Cardiac septum (tissue), 1 donor: Measurements from ENCODE around the gene APOM. TPM values are rescaled to one million over a fixed set of nuclear protein-coding genes. Genes with fewer than 3 reads are reported as not detected.

ENCODE experiments used
- DNase-seq: peaks from one replicate; pipeline ENCODE4 v3.0.0-alpha.2; 2020; ENCODE audit warnings: low spot score
- intact Hi-C: fragments of 100-400 bp; cut with DNase I; formaldehyde crosslinking; loops from one replicate; pipeline ENCODE4 v1.14.0; 2022
- total RNA-seq: library from RNA; stranded (reverse); fragmentation: NEBNext Ultra II Directional; extraction: Animal tissue kit (Norgen Biotek cat#: 25700); gene quantifications from one replicate; pipeline ENCODE4 v1.2.1, GENCODE V29; 2021
- donor health status: DM: no; HTN: no; CAD: no.

The APOM gene
- total RNA-seq, 1 donor from 2014 or later: 1.4 TPM

DNA sequence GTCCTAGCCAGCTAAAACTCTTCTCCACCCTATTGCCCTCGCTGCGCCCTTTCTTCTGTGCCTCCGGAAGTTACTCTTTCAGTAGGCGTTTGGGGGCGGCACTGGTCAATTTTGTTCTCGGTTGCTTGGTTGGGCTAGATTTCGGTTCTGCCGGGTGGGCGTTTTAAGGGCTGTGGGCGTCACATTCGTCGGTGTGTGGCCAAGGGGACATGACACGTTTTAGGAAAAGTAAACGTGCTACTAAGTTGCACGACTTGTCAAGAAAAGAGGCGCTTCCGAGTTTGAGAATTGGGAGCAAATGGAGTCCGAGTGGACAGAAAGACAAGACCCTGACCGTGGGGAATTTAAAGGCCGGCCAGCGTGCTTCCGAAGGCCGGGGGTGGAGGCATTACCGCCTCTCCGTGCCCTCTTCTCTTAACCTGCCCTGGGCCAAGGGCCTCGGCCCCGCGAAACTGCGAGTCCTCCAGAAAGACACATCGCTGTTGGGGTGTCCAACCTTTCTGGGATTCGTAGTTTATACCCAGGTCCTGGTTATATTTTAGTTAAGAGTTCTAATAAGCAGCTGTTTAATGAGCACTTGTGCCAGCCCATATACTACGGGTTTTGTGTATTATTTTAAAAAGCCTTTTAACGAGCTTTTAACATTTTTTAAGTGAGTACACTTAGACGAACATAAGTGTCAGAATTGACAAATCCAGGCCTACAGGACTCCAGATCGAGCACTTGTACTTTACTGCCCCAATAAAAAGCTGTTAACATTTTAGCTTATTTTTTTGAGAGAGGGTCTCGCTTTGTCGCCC is 2.6 kb upstream of the APOM start:
- peak; percentile 93 for DNase-seq
- intact Hi-C loops: loop anchor here (1.0 kb wide), 1 partner anchor 12 kb away; no protein-coding TSS in a partner anchor

DNA sequence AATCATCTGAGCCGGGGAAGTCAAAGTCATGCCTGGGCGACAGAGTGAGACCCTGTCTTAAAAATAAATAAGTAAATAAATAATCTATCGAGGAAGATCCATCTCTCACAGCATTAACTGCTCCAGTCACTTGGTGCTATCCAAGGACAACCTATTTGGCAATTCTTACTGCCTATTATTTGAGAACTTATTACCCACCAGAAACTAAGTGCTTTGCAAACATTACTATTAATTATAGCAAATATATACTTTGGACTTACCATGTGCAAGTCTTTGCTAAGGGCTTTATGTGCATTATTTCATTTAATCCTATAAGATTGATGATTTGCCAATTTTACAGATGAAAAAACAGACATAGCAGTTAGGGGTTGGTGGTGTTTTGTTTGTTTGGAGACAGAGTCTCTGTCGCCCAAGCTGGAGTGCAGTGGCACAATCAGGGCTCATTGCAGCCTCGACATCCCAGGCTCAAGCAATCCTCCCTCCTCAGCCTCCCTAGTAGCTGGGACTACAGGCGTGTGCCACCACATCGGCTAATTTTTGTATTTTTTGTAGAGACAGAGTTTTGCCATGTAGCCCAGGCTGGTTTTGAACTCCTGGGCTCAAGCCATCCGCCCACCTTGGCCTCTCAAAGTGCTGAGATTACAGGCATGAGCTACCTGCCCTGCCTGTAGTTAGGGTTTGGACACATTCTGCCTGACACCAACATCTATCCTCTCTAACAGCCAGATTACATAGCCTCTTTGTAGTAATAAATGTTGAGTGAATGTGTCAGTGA is 933 bp upstream of the APOM start:
- no peak for DNase-seq
- intact Hi-C loops: no loop called here

DNA sequence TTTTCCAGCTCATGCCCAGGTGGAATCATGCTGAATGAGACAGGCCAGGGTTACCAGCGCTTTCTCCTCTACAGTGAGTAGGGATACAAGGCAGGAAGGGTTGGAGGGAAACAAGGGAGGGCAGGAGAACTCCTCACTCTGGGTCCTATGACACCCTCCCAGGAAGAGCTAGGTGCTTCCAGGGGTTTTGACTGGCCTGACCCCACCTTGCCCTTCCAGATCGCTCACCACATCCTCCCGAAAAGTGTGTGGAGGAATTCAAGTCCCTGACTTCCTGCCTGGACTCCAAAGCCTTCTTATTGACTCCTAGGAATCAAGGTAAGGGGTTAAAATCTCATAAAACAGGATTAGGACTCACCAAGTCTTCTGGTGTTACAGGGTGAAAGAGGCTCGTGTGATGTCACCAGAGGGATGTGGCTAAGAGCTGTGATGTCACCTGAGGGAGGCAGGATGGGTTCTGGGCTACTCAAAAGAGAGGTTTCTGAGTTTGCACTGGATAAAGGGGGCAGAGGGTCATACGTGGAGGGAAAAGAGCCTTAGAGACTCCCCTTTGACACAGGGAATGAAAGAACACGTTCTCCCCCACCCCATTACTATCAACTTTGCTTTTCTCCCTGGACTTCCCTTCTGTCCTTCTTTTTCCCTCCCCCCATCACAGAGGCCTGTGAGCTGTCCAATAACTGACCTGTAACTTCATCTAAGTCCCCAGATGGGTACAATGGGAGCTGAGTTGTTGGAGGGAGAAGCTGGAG is 1.9 kb downstream of the APOM start:
- intact Hi-C loops: no loop called here
- DNase-seq: no peak

DNA sequence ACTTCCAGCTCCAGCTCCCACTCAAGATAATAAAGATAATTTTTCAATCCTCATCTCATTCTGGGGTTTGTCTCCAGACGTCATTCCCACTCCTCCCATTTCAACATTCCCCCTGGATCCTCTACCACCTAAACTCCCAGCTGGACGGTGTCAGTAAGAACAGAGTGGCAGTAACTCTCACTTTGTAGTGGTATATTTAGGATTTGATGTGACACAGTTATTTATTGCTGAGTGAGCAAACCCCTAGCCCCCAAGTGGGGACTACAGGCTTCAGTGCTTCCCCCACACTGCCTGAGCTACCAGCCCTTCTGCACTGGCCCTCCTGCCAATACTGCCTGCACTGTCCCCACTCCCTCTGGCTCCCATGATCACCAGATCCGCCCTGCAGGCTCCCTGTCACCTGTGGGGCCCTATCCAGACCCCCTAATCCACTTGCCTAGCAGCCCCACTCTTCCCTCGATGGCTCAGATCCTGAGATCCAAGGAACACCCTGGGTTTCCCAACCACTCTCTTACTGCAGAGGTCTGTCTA is 2.5 kb downstream of the APOM start:
- no peak for DNase-seq
- intact Hi-C loops: no loop called here

DNA sequence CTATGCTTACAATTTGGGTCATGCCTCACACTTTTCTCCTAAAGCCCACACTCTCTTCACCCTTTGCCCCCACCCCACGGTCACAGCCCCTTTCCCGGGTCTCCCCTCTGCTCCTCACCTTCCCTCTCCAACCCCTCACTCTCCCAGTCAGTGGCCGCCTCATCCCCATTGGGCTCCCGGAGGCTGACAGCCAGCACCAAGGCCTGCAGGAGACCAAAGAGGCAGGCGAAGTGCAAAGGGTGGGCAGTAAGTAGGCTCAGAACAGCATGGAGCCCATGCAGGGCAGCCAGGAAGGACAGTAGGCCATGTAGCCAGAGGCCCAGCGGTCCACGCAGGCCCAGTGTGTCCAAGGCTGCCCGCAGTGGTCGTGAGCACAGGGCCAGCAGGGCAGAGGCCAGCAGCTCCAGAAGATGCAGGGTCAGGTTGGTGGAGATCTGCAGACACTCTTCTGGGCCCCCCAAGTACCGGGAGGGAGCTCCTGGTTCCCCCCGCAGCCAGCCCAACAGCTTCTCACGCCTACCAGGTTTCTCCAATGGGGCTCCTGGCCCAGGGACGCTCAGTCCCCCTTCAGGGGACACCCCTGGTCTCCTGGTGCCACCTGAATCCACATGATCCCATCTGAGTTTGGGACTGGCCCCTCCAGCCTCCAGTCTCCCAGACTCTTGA is 3.4 kb downstream of the APOM start:
- intact Hi-C loops: no loop called here
- no peak for DNase-seq

DNA sequence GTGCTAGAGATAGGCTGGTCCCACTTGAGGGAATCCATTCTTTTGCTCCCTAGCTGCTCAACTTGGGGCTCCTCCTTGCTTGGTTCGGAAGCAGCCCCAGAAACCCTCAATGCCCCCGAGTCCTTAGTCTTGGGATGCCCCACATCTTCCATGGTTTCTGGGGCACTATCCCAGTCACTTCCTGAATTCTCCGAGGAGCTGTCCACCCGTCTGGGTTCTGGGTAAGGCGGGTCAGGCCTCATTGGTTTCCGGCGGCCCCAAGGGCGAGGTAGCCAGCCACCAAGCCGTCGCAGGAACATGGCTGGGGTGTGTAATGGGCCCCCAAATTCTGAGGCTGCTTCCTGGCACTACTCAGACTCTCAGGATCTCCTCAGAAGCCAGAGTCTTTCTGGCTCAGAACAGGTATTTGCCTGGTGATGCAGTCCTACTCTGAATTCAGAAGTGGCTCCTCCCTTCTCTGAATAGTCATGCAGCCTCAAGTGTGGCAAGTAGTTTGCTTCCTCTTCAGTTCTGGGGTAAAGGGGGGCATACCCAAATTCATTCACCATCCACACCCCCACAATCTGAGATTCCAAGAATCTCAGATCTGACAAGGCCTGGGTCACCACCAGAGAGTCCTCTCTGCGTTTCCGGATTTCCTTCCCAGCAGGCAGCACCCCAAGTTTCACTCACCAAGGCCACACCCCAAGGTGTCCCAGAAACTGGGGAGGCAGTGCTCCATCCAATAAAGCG is 4.1 kb downstream of the APOM start:
- DNase-seq: no peak
- intact Hi-C loops: no loop called here

DNA sequence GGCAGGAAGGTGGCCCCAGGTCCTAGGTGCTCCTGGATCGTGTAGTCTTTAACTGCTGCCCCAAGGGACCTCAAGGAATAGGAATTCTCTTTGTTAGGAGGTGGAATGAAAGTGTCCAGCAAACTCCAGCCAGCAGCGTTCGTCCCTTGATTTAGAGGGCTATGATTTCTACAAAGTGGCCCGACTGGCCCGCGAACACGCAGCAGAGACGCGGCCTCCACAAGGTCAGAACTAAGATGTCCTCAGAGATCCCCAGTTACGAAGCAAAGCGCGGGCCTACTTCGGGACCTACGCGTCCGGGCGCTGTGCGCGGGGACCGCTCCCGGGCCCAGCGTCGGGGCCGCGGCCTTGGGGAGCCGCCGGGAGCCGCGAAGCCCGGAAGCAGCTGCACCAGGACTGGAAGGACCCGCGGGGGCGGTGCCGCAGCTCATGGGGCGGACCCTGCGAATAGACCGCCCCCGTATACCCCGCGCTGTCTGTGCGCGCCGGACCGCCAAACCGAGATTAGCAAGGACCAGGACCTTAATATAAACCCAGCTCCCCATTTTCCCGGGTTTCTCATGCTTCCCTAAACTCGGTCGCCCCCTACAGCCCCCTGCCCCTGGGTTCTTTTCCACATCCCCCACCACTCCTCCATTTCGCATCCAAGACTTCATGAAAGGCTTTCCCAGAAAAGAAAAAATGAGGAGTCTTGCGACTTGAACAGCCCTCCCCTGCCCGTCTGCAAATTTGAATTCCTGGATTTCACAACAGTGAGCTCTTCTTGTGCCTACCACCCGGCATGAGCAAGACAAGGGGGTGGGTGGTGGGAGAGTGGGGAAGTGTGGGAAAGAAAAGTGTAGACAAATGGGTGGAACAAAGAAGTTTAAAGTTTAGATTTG is 4.9 kb downstream of the APOM start, which contains the start of gene C6orf47:
C6orf47 (minus strand) TSS at position 398 of the 881 bp plus-strand sequence. CDS start 831 bp downstream, outside the sequence.
- peak; percentile 94 for DNase-seq
- intact Hi-C loops: no loop called here

DNA sequence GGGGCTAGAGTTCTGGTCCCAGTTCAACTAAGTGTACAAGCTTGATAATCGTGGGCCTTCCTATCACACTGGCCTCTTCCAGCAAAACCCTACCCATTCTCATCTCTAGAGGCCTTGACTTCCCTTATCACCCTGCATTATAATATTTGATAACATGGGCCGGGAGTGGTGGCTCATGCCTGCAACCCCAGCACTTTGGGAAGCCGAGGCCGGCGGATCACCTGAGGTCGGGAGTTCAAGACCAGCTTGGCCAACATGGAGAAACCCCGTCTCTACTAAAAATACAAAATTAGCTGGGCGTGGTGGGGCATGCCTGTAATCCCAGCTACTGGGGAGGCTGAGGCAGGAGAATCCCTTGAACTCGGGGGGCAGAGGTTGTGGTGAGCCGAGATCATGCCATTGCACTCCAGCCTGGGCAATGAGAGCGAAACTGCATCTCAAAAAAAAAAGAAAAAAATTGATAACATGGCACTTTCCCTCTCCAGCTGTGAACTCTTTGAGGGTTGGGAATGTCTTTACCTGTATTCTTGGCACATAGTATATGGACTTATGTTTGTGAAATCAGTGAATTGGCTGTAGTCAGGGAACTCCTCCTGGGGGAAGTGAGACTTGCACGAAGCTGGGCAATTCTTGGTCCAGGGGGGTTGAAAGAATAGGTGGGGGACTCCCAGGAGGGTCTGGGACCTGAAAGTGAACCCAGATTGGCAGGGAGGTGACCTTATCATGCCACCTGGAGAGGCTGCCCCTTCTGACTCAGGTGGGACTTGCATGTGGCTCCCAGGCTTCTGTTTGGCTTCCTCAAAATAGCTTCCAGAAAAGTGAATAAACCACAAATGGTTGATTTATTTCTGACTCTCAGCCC is 5.8 kb downstream of the APOM start:
- intact Hi-C loops: no loop called here

DNA sequence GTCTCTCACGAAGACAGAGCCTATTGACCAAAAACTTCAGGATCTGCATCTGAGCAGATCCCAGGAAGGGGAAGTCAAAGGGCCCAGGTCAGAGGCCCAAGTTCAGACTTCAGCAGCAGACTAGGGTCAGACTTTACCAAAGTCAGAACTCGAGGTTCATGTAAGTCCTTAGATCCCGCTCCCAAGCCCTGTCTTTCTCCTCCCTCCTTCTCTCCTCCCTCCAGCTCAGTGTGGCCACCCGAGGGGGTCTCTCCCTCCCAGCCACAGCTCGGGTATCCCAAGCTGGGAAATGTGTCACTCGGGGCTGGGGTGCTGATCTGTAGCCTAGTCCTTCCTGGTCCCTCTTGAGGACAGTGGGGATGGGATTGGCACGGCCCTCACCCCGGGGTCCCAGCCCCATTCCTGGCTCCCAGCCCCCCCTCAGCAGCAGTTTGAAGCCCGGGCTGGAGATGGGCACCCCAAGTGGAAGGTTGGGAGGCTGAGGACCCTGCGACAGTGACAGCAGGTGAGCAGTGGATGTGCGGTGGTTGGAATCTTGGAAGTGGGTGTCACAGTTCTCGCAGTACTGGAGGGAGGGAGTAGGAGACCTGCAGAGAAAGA is 6.5 kb downstream of the APOM start:
- intact Hi-C loops: no loop called here
- DNase-seq: no peak

More for the DNA sequence above, 5.8 kb downstream of the APOM start:
- no peak for DNase-seq

DNA sequence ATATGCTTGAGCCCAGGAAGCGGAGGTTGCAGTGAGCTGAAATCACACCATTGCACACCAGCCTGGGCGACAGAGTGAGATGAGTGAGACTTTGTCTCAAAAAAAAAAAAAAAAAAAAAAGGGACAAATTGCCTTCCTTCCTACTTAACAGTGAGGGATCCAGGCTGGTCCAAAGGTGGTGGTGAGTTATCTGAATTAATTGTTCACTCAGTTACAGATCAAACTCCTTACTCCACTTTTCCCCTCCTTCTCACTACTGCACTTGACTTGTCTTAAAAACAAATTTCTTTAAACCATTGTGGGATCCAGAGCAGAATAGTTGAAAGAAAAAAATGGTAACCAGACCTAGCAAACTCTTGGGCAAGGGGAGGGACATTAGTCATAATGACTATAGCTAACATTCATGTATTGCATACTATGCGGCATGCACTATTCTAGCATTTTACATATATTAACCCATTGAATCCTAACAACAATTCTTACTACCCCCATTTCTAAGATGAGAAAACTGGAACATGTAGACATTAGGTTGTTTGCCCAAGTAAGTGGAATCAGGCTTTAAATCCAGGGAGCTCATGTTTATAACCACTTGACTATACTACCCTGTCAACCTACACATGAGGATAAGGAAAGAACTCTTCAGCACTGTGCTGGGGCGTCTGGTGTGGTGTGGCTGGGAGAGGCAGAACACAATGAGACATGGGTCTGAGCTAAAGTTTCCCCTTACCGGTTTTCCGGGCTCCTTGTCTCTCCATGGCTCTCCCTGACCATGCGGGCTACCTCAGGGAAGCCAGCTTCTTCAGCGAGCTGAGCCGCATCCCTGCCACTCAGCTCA is 7.6 kb downstream of the APOM start:
- no peak for DNase-seq
- intact Hi-C loops: no loop called here

DNA sequence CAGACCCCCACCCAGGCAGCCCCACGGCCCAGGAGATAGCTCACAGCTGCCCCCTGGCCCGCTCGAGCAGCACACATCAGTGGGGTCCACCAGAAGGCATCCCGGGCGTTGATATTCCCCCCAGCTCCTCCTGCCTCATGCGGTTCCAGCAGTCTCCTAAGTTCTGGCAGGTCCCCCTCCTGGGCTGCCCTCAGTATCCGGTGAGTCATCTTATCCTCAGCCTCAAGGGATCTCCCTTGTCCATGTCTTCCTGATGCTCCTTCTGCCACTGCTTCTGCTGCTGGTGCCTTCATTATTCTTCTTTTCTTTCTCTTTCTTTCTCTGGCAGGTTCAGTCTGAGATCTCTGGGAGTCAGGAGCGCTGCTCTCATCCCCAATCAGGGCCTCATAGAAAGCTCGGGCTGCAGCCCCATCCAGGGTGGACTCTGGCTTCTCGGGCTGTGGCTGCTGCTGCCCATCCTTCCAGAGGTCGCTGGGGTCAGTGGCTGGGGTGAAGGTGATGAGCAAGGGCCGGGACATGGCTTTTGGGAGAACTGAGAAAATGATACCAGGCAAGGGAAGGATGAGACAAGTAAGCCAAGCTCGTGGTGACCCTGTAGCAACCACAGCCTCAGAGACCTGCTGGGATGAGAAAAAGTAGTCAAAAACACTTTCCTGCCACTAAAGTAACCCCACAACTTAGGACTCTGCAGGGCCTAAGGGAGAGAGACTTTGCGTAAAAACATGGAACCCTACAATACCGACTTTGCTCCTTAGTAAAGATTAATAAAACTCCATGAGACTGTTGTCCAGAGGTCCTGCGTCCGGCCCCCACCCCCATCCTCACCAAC is 8.5 kb downstream of the APOM start:
- intact Hi-C loops: loop anchor here (2.0 kb wide), 1 partner anchor 43 kb away; the partner anchor contains the start of gene PRRC2A
- DNase-seq: no peak

DNA sequence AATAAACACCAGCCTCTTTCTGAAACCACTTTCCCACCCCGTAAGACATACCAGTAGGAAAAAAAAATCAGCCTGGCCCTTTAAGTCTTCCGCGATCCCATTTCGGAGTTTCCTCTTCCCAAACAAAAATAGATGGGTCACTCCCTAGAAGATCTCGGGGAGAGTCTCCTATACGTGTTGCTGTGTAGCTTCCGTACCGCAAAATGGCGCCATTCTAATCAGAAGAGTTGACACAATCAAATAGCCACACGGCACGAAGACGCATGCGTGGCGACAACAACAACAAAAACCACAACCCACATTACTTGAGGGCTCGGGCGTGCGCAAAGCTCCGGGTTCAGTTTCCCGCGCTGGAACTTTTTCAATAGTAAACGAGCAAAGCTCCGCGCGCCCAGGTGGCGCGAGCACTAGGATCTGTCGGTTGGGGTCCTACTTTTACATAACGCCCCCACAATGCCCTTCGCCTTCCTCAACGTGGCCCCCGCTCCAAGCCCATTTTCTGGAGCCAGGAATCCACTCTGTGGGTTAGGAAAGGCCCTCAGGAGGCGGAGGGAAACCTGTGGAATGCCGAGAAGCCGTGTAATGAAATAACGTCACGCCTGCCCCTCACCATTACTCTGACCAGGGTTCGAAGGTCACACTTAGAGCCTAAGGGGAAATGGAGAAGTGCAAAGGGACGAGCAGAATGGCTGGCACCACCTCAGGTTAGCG is 9.3 kb downstream of the APOM start, which contains the start of gene GPANK1:
GPANK1 (minus strand) TSS at position 208 of the 711 bp plus-strand sequence. CDS start 519 bp downstream, outside the sequence.
- DNase-seq: peak; percentile 96
- intact Hi-C loops: loop anchor here (1.0 to 2.0 kb wide), 2 partner anchors 13 to 44 kb away; partner anchors contain the start of genes BAG6 and PRRC2A

DNA sequence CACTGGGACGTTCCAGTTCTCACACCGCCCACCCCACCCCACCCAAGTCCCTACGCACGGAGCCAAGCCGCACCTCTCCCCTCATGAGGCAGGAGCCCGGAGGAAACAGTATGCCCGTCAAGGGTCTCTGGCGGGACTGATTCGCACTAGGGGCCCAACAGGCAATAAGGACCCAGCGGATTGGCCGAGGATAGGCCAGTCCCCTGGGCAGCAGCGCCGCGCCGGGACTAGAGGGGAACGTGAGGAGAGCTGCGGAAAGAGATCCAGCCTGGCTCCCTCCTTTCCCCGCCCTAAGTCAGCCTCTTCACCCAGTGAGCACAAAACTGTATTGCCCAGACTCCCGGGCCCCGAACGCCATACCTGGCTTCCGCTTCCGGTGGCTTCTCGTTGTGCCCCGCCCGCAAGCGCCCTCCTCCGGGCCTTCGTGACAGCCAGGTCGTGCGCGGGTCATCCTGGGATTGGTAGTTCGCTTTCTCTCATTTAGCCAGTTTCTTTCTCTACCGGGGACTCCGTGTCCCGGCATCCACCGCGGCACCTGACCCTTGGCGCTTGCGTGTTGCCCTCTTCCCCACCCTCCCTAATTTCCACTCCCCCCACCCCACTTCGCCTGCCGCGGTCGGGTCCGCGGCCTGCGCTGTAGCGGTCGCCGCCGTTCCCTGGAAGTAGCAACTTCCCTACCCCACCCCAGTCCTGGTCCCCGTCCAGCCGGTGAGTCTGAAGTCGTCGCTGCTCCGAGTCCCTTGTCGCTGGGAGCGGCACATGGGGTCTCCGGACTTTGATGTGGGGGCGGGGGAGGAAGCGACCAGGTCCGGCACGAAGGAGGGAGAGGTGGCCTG is 10.0 kb downstream of the APOM start, which contains the start of gene CSNK2B:
CSNK2B (plus strand) TSS at position 580 of the 836 bp plus-strand sequence. CDS start 752 bp downstream, outside the sequence.
- DNase-seq: peak; percentile 100
- intact Hi-C loops: loop anchor here (1.0 to 2.0 kb wide), 2 partner anchors 13 to 45 kb away; partner anchors contain the start of genes BAG6 and PRRC2A
